ENCODE results near the gene TARDBP.

Gene TARDBP

GRCh38 chr1:11065796-11066195 is 53.3 kb downstream of the TARDBP start:
- no peak for TF ChIP-seq ZFX (IDR thresholded peaks at IDR 0.05)
- no peak for TF ChIP-seq CTCF (conservative IDR thresholded peaks at IDR 0.05)
- H3K27ac ChIP-seq, result no peak overlapping the region

GRCh38 chr1:11067716-11068599 is 55.5 kb downstream of the TARDBP start:
- no peak for TF ChIP-seq ZFX (IDR thresholded peaks at IDR 0.05)
- no peak for TF ChIP-seq CTCF (conservative IDR thresholded peaks at IDR 0.05)
- H3K27ac ChIP-seq, result no peak overlapping the region

GRCh38 chr1:11068600-11069473 is 56.4 kb downstream of the TARDBP start:
- no peak overlapping the region for H3K27ac ChIP-seq
- TF ChIP-seq ZFX (IDR thresholded peaks at IDR 0.05), result no peak
- TF ChIP-seq CTCF (conservative IDR thresholded peaks at IDR 0.05), result no peak

- TF ChIP-seq ZFX (IDR thresholded peaks at IDR 0.05) (no peak), CTCF (conservative IDR thresholded peaks at IDR 0.05) (no peak)
- peak overlapping the region; percentile 61 for H3K27ac ChIP-seq
Measured at GRCh38 chr1:11070876-11071275, 58.4 kb downstream of the TARDBP start.

- H3K27ac ChIP-seq, result peak overlapping the region; percentile 61
- TF ChIP-seq CTCF (conservative IDR thresholded peaks at IDR 0.05) (no peak), ZFX (IDR thresholded peaks at IDR 0.05) (no peak)
Measured at GRCh38 chr1:11071463-11072215, 59.2 kb downstream of the TARDBP start.

- H3K27ac ChIP-seq, result peak overlapping the region; percentile 61
- TF ChIP-seq CTCF (conservative IDR thresholded peaks at IDR 0.05) (no peak), ZFX (IDR thresholded peaks at IDR 0.05) (no peak)
Measured at GRCh38 chr1:11072216-11072917, 59.9 kb downstream of the TARDBP start.

GRCh38 chr1:11073398-11073797 is 60.9 kb downstream of the TARDBP start:
- H3K27ac ChIP-seq, result peak overlapping the region; percentile 61
